Endothelial cell (in vitro differentiated cells): ENCODE results near the gene STT3B. TPM values are rescaled to one million over a fixed set of nuclear protein-coding genes. Genes with fewer than 3 reads are reported as not detected.

Experiments used
- DNase-seq: peaks from one replicate; pipeline ENCODE4 v3.0.0; 2021; ENCODE audit warnings: low spot score
- H3K27ac Mint-ChIP-seq: one replicate; pipeline ENCODE4 v1.8.0; 2021; ENCODE audit warnings: mixed read lengths, inconsistent platforms; ENCODE audit not compliant: unreplicated experiment
- H3K27me3 Mint-ChIP-seq: one replicate; pipeline ENCODE4 v1.8.0; 2021; ENCODE audit warnings: mild to moderate bottlenecking, moderate library complexity, mixed read lengths, inconsistent platforms; ENCODE audit not compliant: unreplicated experiment
- H3K36me3 Mint-ChIP-seq: one replicate; pipeline ENCODE4 v1.8.0; 2021; ENCODE audit warnings: mild to moderate bottlenecking, low read depth, mixed read lengths, inconsistent platforms; ENCODE audit not compliant: unreplicated experiment
- H3K4me1 Mint-ChIP-seq: one replicate; pipeline ENCODE4 v1.8.0; 2021; ENCODE audit warnings: mild to moderate bottlenecking, mixed read lengths, inconsistent platforms; ENCODE audit not compliant: unreplicated experiment
- H3K4me3 Mint-ChIP-seq: one replicate; pipeline ENCODE4 v1.8.0; 2021; ENCODE audit warnings: mild to moderate bottlenecking, mixed read lengths, inconsistent platforms; ENCODE audit not compliant: unreplicated experiment
- H3K9me3 Mint-ChIP-seq: one replicate; pipeline ENCODE4 v1.8.0; 2021; ENCODE audit warnings: mixed read lengths, inconsistent platforms; ENCODE audit not compliant: unreplicated experiment
- CTCF ChIP-seq: fragments of 200-600 bp; sonication (generic); IDR thresholded peaks from one replicate; pipeline ENCODE4 v1.5.0; 2021; ENCODE audit warnings: antibody characterized with exemption; ENCODE audit not compliant: unreplicated experiment
- total RNA-seq: library from RNA; stranded (reverse); fragmentation: NEBNext Ultra II Directional; extraction: Animal tissue kit (Norgen Biotek cat#: 25700); gene quantifications from one replicate; pipeline ENCODE4 v1.2.1, GENCODE V29; 2021; ENCODE audit not compliant: unreplicated experiment

Gene STT3B
- total RNA-seq, 1 donor from 2014 or later = 103 TPM

- no peak for DNase-seq
- peaks cover 2% of the 10 kb centered on the region for H3K27me3 Mint-ChIP-seq
These were observed 101.8 kb downstream of the STT3B start for GRCh38 chr3:31634476-31634875.

DNA sequence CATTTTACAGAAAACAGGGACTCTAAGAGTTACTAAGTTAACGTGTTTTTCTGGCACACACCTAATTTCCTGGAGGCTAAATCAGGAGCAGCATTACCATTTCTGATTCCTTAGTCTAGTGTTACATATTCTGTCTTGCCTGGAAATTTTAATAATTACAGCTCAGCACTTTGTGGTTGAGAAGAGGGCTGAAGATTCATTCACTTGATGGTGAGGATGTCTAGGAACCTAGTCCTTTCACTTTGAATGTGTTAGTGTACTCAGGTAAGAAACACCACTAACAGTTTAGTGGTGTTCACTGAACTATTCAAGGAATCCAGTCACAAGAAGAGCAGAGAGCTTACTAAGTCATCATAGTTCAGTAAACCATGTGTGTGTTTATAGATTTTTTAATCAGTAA lies 102.8 kb downstream of the STT3B start:
- no peak for DNase-seq
- Mint-ChIP-seq H3K4me1 (no peaks in the 10 kb centered on the region), H3K4me3 (no peak overlapping the region), H3K36me3 (peaks cover under 1% of the 10 kb centered on the region), H3K27ac (no peak overlapping the region), H3K9me3 (no peaks in the 10 kb centered on the region), H3K27me3 (no peaks in the 10 kb centered on the region)
- TF ChIP-seq CTCF = no peak

More at GRCh38 chr3:31634476-31634875, 101.8 kb downstream of the STT3B start:
- H3K27ac Mint-ChIP-seq = no peak overlapping the region
- peaks cover 4% of the 10 kb centered on the region for H3K36me3 Mint-ChIP-seq
- H3K4me3 Mint-ChIP-seq = no peak overlapping the region
- H3K4me1 Mint-ChIP-seq = no peaks in the 10 kb centered on the region
- no peaks in the 10 kb centered on the region for H3K9me3 Mint-ChIP-seq
- no peak for TF ChIP-seq CTCF

DNA sequence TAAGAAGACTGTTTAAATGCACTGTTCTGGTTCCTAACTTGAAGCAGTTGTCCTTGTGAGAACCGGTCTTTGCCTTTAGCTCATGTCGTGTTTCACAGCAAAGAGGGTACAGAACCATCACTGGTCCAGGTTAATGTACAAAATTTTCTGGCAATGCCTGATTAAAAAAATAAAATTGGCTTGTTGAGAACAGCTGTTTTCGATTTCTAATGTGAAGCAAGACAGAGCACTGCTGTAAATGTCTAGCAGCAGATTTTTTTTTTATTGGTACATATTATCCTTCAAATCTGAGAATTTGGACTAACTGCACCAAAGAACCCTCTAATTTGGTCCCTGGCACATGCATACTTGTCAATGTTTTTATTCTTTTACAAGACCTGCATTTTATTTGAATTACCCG lies 103.3 kb downstream of the STT3B start:
- TF ChIP-seq CTCF = no peak
- no peaks in the 10 kb centered on the region for H3K36me3 Mint-ChIP-seq
- H3K4me1 Mint-ChIP-seq = no peaks in the 10 kb centered on the region
- H3K9me3 Mint-ChIP-seq = no peaks in the 10 kb centered on the region
- H3K27ac Mint-ChIP-seq = no peak overlapping the region
- no peaks in the 10 kb centered on the region for H3K27me3 Mint-ChIP-seq
- DNase-seq = no peak
- no peak overlapping the region for H3K4me3 Mint-ChIP-seq

DNA sequence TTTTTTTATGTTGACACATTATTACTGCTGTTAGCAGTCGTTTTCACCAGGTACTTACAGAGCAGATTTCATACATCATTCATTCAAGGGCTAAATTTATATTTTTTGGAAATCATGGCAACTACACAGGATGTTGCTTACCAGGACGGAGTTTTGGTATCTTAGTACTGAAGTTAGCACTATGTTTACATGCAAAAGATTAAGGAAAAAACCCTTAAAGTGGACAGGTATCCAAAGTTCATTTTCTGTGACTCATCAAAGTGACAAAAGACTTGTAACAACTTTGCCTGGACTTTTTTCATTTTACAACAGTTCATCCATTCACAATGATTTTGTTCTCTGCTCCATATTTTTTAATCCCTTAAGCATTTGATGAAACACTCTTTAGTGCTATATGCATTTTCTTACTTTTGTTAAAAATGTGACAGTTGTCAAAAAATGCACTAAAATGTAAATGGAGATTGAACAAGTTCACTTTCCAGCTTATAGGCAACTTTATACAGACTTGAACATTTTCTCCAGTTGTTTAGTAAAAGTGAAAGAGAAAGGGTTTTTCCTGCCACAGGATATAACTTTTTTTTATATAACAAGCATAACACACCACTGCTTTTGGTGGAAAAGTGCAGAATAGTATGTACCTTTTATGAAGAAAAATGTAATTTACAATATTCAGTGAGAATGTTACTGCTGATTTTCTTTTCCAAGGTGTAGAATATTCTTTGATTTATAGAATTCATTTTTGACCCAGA lies 104.1 kb downstream of the STT3B start:
- Mint-ChIP-seq H3K4me1 (no peaks in the 10 kb centered on the region), H3K36me3 (no peaks in the 10 kb centered on the region), H3K27me3 (no peaks in the 10 kb centered on the region), H3K4me3 (no peak overlapping the region), H3K27ac (no peak overlapping the region), H3K9me3 (no peaks in the 10 kb centered on the region)
- TF ChIP-seq CTCF = no peak
- no peak for DNase-seq

GRCh38 chr3:31639828-31640227 lies 107.1 kb downstream of the STT3B start:
- no peak overlapping the region for H3K4me3 Mint-ChIP-seq
- DNase-seq = no peak
- no peak for TF ChIP-seq CTCF
- no peaks in the 10 kb centered on the region for H3K27me3 Mint-ChIP-seq
- no peaks in the 10 kb centered on the region for H3K36me3 Mint-ChIP-seq
- H3K4me1 Mint-ChIP-seq = no peaks in the 10 kb centered on the region
- H3K9me3 Mint-ChIP-seq = no peaks in the 10 kb centered on the region
- no peak overlapping the region for H3K27ac Mint-ChIP-seq
